HepG2 (cell line): Measurements from ENCODE around the gene IGIP. TPM values are rescaled to one million over a fixed set of nuclear protein-coding genes. Genes with fewer than 3 reads are reported as not detected.

Experiments
- ATAC-seq: fragments of 200-7000 bp; cut with Tn5 transposase; 3 replicates; pipeline ENCODE4 v1.9.1; 2020; ENCODE audit warnings: mild to moderate bottlenecking, moderate library complexity
- BruUV-seq: library from RNA; stranded (reverse); fragments of 400-500 nt; replicated peaks from 2 replicates; lab custom pipeline; 2021; lab: Mats Ljungman, UMichigan
- CTCF ChIA-PET: fragments of 300-600 bp; formaldehyde crosslinking; extraction: SDS; loops from one replicate; lab custom pipeline; 2021; ENCODE audit warnings: low total read pairs, inconsistent platforms, low intra/inter-chr PET ratio; lab: Yijun Ruan, JAX
- POLR2A ChIA-PET: fragments of 350-600 bp; sonication (Branson Sonifier 250); formaldehyde crosslinking; loops from one replicate; lab custom pipeline; 2020; ENCODE audit warnings: antibody characterized with exemption, inconsistent platforms; lab: Yijun Ruan, JAX
- DNase-seq: peaks from one replicate; pipeline ENCODE4 v3.0.0-alpha.2; 2015; ENCODE audit warnings: low spot score
- FAIRE-seq: peaks from 3 replicates; lab custom pipeline; 2011; peaks lifted over from hg19 to GRCh38; lab: Jason Lieb, UNC
- H2AFZ ChIP-seq: one replicate; pipeline ENCODE4 v1.6.1; 2011; ENCODE audit warnings: low read length, inconsistent platforms
- H3K27ac ChIP-seq: fragments of 300-600 bp; 3 replicates; pipeline ENCODE4 v1.8.0; 2011; ENCODE audit warnings: mixed run types, mild to moderate bottlenecking, mixed read lengths, low read length, inconsistent platforms; ENCODE audit not compliant: insufficient read depth; ENCODE audit errors: extremely low read length
- H3K27me3 ChIP-seq, 2 experiments: fragments of 200-600 bp in 1 of 2; 2 replicates in 1 of 2; 3 replicates in 1 of 2; pipeline versions ENCODE4 v1.6.0 to v1.8.0; 2011; ENCODE audit warnings: low read length in 2 of 2, mild to moderate bottlenecking in 2 of 2, moderate library complexity in 2 of 2, inconsistent platforms in 1 of 2; ENCODE audit not compliant: insufficient read depth in 2 of 2, control insufficient read depth in 1 of 2
- H3K36me3 ChIP-seq, 2 experiments: fragments of 200-600 bp in 1 of 2; replicated peaks in 1 of 2; 2 replicates in 1 of 2; 3 replicates in 1 of 2; pipeline versions ENCODE4 v1.5.1 to v1.8.0; 2011; ENCODE audit warnings: low read length in 2 of 2, inconsistent platforms in 1 of 2; ENCODE audit not compliant: insufficient read depth in 2 of 2, control insufficient read depth in 1 of 2
- H3K4me1 ChIP-seq: 2 replicates; pipeline ENCODE4 v1.5.1; 2012; ENCODE audit warnings: low read length, inconsistent platforms; ENCODE audit not compliant: insufficient read depth
- H3K4me2 ChIP-seq: 2 replicates; pipeline ENCODE4 v1.6.0; 2011; ENCODE audit warnings: low read depth, low read length, inconsistent platforms
- H3K4me3 ChIP-seq, 3 experiments: fragments of 200-600 bp in 1 of 3; sonication (generic), shearing (Covaris generic) in 1 of 3; replicated peaks in 1 of 3; 2 replicates each; pipeline ENCODE4 v1.5.1; 2011 to 2016; ENCODE audit warnings: low read length in 3 of 3, inconsistent platforms in 2 of 3, low read depth in 2 of 3, mild to moderate bottlenecking in 2 of 3, control low read depth in 1 of 3, mixed read lengths in 1 of 3; ENCODE audit not compliant: insufficient read depth in 1 of 3
- H3K79me2 ChIP-seq: one replicate; pipeline ENCODE4 v1.6.1; 2011; ENCODE audit warnings: low read length, inconsistent platforms; ENCODE audit not compliant: insufficient read depth
- H3K9ac ChIP-seq: 2 replicates; pipeline ENCODE4 v1.6.0; 2011; ENCODE audit warnings: mild to moderate bottlenecking, low read depth, low read length, inconsistent platforms; ENCODE audit not compliant: insufficient read depth
- H3K9me3 ChIP-seq: 2 replicates; pipeline ENCODE4 v1.5.1; 2012; ENCODE audit warnings: mild to moderate bottlenecking, low read length
- H4K20me1 ChIP-seq: 2 replicates; pipeline ENCODE4 v1.6.0; 2011; ENCODE audit warnings: inconsistent platforms, mild to moderate bottlenecking, low read length, moderate library complexity; ENCODE audit not compliant: insufficient read depth
- FOXO4 ChIP-seq: sonication (generic); formaldehyde crosslinking; conservative IDR thresholded peaks from 2 replicates; pipeline ENCODE4 v1.8.1; 2023; ENCODE audit warnings: missing genetic modification reagents
- JUND ChIP-seq: sonication (generic); formaldehyde crosslinking; IDR thresholded peaks from 2 replicates; pipeline ENCODE4 v1.8.0; 2022; ENCODE audit warnings: mild to moderate bottlenecking, missing genetic modification reagents
- KDM4B ChIP-seq: sonication (generic); formaldehyde crosslinking; IDR thresholded peaks from 2 replicates; pipeline ENCODE4 v1.4.0; 2020; ENCODE audit warnings: missing genetic modification reagents
- PAX8 ChIP-seq: sonication (generic); formaldehyde crosslinking; IDR thresholded peaks from 2 replicates; pipeline ENCODE4 v1.8.0; 2022; ENCODE audit warnings: mild to moderate bottlenecking, missing genetic modification reagents, borderline replicate concordance
- SKIL ChIP-seq: sonication (generic); formaldehyde crosslinking; IDR thresholded peaks from 2 replicates; pipeline ENCODE4 v1.8.0; 2022; ENCODE audit warnings: missing genetic modification reagents, mild to moderate bottlenecking, moderate library complexity, borderline replicate concordance
- TIGD3 ChIP-seq: sonication (generic); formaldehyde crosslinking; IDR thresholded peaks from 2 replicates; pipeline ENCODE4 v1.5.1; 2020; ENCODE audit warnings: mild to moderate bottlenecking, missing genetic modification reagents, borderline replicate concordance
- ZNF121 ChIP-seq: sonication (generic); formaldehyde crosslinking; IDR thresholded peaks from 2 replicates; pipeline ENCODE4 v1.5.0; 2020; ENCODE audit warnings: mild to moderate bottlenecking, missing genetic modification reagents
- ZNF160 ChIP-seq: sonication (generic); formaldehyde crosslinking; IDR thresholded peaks from 2 replicates; pipeline ENCODE4 v1.8.0; 2022; ENCODE audit warnings: mild to moderate bottlenecking, inconsistent platforms, missing genetic modification reagents
- ZNF431 ChIP-seq: sonication (generic); formaldehyde crosslinking; IDR thresholded peaks from 2 replicates; pipeline ENCODE4 v1.9.0; 2022; ENCODE audit warnings: missing genetic modification reagents, low read depth, mild to moderate bottlenecking, borderline replicate concordance
- ZNF557 ChIP-seq: sonication (generic); formaldehyde crosslinking; IDR thresholded peaks from 2 replicates; pipeline ENCODE4 v1.4.0; 2020; ENCODE audit warnings: missing genetic modification reagents
- ZNF747 ChIP-seq: sonication (generic); formaldehyde crosslinking; IDR thresholded peaks from 2 replicates; pipeline ENCODE4 v1.8.1; 2023; ENCODE audit warnings: missing genetic modification reagents, mild to moderate bottlenecking, borderline replicate concordance
- ZNF782 ChIP-seq: sonication (generic); formaldehyde crosslinking; IDR thresholded peaks from 2 replicates; pipeline ENCODE4 v1.4.0; 2020; ENCODE audit warnings: missing genetic modification reagents, mild to moderate bottlenecking, borderline replicate concordance
- WGBS: methylation state at CpG from one replicate; pipeline ENCODE4 v1.1.6; 2017; ENCODE audit warnings: low lambda C conversion rate; 5-methylcytosine and 5-hydroxymethylcytosine counted together
- in situ Hi-C: cut with HindIII; loops from 2 replicates; pipeline ENCODE4 v1.10.0; 2017; ENCODE audit warnings: low pct_unique_long_range_greater_than_20kb; ENCODE audit not compliant: extremely low pct_ligation_motif_present
- intact Hi-C: fragments of 100-400 bp; cut with micrococcal nuclease; formaldehyde crosslinking; loops from one replicate; pipeline ENCODE4 v1.10.0; 2022; ENCODE audit not compliant: unreplicated experiment
- polyA plus RNA-seq, 8 experiments: library from polyadenylated mRNA; depleted of rRNA in 3 of 8; stranded (reverse) in 7 of 8; unstranded in 1 of 8; fragments of >200 nt; fragmentation: Illumina TruSeq in 4 of 8; extraction: Trizol in 4 of 8; gene quantifications; 2 replicates each; pipeline versions ENCODE4 v1.2.1 to v1.2.3, GENCODE V29; 2011 to 2016; ENCODE audit warnings: low read depth in 4 of 8, missing spikeins in 1 of 8, mixed read lengths in 1 of 8; ENCODE audit not compliant: insufficient read depth in 1 of 8
- total RNA-seq, 5 experiments: library from RNA; depleted of rRNA; stranded (reverse); fragments of >200 nt; fragmentation: Illumina TruSeq; extraction: Trizol; gene quantifications; 2 replicates each; pipeline ENCODE4 v1.2.3, GENCODE V29; 2016; ENCODE audit warnings: low read depth in 1 of 5

Gene IGIP
- total and polyA plus RNA-seq, 2 of the 13 experiments (the other 11 are each of a cell fraction or from before 2014, with no cell fraction given), result 1.7 to 2.1 TPM

GRCh38 chr5:140084541-140084940 lies 41.2 kb upstream of the IGIP start (continued):
- no peak for TF ChIP-seq TIGD3 (CRISPR knock-in tag)

GRCh38 chr5:140090251-140090650 lies 35.5 kb upstream of the IGIP start:
- Histone ChIP-seq H3K79me2 (no peaks in the 10 kb centered on the region), H3K4me2 (no peak overlapping the region), H2AFZ (no peak overlapping the region), H3K9me3 (peaks cover 12% of the 10 kb centered on the region), H3K27ac (no peak overlapping the region), H3K4me3 (no peak overlapping the region)
- no peak for ATAC-seq
- in situ Hi-C loops (no loop called here), intact Hi-C loops (no loop called here)
- FAIRE-seq, result no peak
- no peak for DNase-seq
- TF ChIP-seq FOXO4 (CRISPR knock-in tag) (no peak), PAX8 (CRISPR knock-in tag) (no peak), KDM4B (CRISPR knock-in tag) (no peak), SKIL (CRISPR knock-in tag) (no peak), ZNF121 (no peak), ZNF557 (CRISPR knock-in tag) (no peak), ZNF160 (CRISPR knock-in tag) (no peak), ZNF747 (CRISPR knock-in tag) (no peak), ZNF431 (CRISPR knock-in tag) (no peak), ZNF782 (no peak), JUND (CRISPR knock-in tag) (no peak)
- TF ChIP-seq, all 625 proteins: peak for 0
- no TSS peak for BruUV-seq
- Histone ChIP-seq H3K27me3 (peaks cover 0 to 12% of the 10 kb centered on the region in 2 experiments; a peak in 1 of 5 replicates), H3K4me1 (no peaks in the 10 kb centered on the region), H3K9ac (no peak overlapping the region), H3K36me3 (no peaks in the 10 kb centered on the region), H4K20me1 (no peaks in the 10 kb centered on the region)
- WGBS, result 0% methylated on average over 1 of the region's 1 CpG
- POLR2A ChIA-PET, result no interaction called here
- CTCF ChIA-PET, result no interaction called here
